ENCODE results near the gene SLC6A12.
"Not testable (repeated sequence)": the region's sequence is repeated elsewhere in the genome, so short reads cannot be mapped to it uniquely, and the experiment has no call there.

Gene SLC6A12

DNA sequence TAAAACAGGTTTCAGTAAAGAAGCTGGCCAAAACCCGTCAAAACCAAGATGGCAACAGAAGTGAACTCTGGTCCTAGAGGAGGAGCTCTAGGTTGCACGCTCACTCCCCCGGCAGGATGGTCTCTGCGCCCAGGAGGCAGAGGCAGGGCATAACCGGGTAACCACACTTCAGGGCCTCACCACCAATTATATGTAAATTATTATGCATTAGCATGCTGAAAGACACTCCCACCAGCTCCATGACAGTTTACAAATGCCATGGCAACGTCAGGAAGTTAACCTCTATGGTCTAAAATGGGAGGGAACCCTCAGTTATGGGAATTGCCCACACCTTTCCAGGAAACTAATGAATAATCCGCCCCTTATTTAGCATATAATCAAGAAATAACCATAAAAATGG lies 20.1 kb upstream of the SLC6A12 start:
- DNase-seq, result no peak

DNA sequence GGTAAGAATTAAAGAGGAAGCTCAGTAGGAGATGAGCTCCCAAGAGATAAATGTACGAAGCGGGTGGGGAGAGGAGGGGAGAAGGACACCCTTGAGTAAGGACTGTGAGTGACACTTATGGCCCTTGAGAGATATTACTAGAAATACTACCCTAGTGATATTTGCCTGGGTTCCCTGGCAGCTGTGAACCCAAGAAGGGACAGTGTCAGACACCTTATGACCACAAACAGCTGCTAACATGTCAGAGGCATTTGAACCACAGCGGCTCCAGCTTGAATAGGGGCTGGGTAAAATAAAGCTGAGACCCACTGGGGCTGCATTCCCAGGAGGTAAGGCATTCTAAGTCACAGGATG lies 19.6 kb upstream of the SLC6A12 start:
- no peak for DNase-seq

DNA sequence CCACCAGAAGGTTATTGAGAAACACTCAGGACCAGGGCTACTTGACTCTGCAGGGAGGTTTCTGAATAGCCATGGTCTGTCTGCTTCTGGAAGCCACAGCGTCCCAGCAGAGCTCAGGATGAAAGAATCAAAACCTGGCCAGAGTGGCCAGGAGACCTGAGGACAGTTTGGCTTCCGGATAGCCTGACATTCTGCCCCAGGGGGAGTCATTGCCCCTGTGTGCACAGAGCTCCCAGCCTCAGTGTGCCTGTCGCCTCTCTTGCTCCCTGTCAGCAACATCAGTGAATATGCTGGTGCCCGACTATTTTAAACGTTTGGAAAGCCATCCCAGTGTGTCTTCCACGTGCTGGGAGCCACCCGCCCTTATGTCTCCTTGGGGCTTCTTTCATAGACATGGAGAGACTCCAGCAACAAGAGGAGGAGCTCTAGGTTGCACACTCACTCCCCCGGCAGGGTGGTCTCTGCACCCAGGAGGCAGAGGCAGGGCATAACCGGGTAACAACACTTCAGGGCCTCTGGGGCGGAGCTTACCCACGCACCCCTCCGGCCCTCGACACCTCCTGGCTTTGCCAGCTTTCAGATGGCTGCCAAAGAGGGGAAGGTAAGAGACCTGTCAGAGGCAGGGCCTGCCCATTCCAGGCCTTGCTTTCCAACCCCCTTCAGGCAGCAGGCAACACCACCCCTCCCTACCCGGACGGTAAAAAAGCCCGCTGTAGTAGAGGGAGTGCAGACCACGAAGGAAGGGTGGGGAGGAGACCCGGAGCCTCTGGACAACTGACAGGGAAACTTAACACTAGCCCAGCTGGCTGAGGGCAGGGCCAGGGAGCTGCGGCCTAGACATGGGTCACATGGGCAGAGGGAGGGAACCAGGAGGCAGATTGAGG lies 19.0 kb upstream of the SLC6A12 start:
- DNase-seq, result no peak

DNA sequence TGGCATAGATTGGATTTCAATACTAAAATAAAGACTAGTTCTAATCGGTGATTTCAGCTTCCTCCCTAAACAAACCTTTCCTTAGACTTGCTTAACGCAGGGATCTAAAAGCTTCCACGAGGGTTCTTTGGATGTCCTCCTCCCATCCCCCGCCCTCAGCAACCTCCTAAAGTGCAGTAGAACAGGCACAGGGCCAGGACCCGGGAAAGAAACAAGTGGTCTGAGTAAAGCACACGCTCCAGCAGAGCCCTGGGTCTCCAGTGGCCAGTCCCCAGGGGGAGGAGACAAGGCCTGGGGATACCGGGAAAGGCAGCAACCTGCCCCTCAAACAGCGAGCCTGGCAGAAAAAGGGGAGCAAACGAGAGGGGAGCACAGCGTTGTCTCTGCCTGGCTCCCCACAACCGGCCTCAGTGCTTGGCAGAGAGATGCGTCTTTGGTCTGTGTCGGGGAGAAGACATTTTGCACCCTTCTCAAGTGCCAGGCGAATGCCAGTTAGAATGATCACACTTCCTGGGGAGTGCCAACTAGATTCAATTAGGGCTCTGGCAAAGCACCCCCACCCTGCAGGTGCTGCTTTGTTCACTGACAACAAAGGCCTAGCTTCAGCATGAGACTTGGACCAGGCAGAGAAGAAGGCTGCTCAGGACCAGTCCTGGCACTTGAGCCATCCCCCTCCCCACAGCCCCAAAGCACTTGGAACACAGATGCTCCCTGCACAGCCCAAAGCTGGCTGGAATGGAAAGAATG lies 17.1 kb upstream of the SLC6A12 start:
- no peak for DNase-seq

DNA sequence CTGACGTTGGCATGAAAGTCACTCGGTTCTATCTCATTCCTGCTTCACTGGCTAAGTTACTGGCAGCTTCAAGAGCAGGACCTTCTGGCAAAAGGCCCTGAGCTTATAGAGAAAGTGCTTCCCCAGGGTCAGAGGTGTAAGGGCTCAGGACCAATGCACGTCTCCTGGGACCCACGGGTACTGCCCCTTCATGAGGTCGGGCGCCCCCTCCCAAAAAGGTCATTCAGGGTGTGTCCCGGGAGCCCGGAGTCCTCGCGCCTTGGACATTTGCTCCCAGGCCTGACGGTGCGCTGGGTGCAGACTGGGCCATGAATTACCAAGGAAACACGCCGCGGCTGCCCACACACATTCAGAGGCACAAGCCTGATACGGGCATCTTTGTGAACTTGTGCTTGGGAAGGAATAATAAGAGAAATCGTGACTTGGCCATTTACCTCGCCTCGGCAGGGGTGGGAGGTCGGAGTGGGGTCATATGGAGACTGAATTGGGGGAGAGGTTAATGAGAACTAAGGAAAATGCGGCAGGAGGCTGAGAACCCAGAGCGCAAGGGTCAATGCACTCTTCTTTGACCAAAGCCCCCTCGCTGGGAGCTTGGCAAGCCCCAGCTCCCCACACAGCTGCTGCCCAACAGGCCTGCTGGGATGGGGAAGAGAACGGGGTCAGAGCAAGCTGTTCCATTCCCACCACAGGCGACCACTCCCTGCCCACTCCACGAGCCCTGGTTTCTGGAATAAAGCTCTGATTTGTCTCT lies 15.7 kb upstream of the SLC6A12 start:
- no peak for DNase-seq

DNA sequence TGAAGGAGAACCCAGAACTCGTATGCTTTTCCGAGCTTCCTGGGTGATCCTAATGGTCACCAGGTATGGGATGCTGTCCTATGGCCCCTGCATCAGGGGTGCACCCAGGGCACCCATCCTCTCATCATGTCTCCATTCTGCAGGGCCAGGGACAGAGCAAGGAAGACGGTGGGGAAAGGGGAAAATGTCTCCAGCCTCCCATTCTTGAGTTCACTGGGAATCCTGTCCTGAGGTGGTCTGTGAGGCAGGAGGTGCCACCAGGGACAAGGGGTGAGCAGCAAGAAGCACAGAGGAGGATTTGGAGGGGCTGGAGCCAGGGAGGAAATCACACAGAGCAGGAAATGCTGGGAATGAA lies 14.9 kb upstream of the SLC6A12 start:
- no peak for DNase-seq

DNA sequence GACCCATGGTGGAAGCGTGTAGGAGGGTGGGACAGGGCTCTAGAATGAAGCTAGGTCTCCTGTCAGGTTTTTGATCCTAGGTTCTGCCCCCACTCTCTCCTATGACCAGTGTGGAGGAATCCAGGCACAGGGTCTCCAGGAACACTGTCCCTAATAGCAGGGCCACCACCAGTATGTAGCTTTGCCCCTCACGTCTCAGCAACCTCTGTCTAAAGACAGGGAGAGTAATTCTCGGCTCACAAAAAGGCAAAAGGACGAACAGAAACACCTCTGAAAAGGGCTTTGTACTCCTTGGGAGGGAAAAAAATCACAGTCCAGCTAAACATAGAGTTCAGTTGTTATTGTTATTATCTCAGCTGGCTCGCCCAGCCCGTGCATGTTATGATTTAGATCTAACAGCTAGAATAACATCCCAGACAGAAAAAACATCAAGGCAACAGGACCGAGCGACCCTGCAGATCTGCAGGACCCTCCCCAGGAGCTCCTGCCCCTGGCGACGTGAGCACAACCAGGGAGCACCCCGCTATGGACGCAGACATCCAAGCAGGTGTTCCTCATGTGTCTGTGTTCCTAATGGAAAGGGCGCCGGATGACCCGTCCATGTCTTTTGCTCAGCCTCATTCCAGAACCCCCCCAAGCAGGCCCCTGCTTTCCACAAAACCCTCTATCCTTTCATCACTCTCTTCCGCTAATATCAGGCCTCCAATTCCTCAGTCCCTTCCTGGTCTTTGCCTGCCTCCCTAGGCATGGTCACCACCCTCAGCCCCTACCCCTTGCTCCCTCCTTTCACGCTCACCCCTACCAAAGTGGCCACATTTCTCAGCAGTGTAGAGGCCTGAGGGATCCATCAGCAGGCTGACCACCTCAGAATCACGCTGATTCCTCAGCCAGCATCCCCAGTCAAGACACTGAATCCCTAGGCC lies 14.2 kb upstream of the SLC6A12 start:
- DNase-seq, result no peak

DNA sequence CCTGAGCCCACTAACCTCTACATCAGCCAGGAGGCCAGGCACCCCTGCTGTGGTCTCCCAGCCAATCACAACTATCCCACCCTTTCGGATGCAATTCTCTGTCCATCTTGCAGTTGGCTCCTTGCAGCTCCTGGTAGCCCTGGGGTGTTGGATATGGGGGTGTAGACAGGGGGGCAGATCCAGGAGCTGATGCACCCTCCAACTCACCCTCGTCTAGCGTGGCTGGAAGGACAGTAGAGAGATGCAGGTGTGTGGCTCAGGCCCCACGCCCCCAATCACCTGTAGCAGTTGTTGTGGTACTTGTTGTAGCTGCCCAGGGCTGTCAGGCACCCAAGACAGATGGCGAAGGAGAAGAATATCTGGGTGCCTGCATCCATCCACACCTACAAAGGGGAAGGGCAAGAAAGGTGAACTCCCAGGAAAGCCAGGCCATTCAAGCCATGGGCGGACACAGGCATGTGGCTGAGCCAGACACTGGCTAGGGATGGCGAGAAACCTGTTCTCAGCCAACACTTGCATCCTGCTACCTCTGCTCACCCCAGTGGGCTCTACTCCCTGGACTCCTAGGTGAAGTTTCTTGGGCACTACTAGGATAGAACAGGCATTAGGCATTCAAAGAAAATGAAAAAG lies 13.4 kb upstream of the SLC6A12 start:
- no peak for DNase-seq

DNA sequence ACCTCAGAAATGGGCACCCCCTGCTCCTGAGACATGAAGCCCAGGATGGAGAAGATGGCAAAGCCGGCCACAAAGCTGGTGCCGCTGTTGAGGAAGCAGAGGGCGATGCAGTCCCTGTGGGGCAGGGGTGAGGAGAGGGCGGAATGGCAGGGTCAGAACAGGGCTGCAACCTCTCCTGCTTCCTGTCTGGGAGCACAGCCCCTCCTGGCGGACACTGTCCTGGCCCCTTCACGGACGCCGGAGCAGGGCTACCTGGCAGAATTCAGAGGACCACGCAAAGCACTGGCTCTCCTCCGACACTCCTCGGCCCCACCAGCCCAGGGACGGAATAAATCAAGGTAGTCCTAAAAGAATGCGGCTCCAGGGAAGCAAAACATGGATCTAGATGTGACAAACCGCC lies 12.4 kb upstream of the SLC6A12 start:
- no peak for DNase-seq

DNA sequence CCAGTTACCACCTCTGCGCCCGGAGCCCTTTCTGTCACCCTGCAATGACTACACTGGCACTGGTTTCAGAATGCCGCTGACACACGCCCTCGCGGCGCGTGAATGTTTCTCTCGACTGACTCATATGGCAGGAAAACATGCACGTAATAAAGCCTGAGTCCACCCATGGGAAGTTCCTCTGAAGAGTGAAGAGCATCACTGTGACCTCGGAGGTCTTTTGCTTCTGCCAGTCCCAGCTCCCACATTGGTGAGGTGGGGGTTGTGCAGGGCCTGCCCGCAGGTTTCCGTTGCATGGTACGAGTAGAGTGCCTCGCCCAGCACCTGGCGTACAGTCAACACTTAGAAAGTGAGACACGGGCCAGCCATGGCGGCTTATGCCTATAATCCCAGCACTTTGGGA lies 11.1 kb upstream of the SLC6A12 start:
- no peak for DNase-seq

DNA sequence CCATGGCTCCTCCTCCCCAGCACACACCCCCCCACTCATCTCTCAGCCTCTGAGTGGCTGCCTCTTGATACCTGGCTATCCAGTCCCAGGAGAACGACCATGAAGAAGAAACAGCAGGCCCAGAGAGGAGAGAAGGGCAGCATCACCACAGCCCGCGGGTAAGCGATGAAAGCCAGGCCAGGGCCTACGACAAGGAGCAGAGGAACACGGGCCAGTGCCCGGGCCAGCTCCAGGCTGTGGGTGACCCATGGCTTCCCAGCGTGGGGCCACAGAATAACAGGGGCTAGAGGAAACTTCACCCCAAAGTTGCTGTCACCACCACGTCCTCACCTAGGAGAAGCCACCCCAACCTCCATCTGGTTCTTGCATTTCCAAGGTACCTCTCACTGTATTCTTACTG lies 10.4 kb upstream of the SLC6A12 start:
- DNase-seq, result no peak

DNA sequence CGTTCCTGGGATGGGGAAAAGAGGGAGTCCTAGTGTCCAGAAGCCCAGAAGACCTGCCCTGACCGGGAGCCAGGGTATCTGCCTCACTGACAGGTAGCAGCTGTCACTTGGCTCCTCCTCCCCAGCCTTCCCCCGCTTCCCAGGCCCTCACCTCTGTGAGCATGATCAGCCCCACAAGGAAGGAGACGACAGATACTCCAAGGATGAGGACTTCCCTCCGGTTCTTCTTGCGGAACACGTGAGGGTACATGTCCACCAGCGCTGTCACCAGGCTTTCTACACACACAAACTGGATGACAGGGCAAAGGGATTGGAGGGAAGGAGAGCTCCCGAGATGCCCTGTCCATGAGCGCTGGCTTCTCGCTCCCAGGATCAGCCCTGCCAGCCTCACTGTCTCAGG lies 9.9 kb upstream of the SLC6A12 start:
- DNase-seq, result no peak

DNA sequence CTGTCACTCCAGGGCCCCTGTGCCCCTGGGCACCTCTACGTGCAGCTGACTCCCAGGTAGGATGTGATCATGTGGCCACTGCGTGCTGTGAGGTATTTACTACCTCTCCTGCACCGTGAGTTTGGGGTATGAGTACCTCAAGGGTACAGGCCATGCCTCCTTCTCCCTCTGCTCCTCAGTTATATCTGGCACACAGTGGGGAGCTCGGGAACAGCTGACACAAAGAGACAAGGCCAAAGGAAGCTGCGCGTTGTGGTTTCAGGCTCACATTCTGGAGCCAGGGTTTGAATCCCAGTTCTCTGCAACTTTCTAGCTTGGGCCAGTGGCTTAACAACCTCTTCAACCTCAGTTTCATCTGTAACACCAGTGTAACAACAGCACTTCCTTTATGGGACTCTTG lies 7.8 kb upstream of the SLC6A12 start:
- no peak for DNase-seq

DNA sequence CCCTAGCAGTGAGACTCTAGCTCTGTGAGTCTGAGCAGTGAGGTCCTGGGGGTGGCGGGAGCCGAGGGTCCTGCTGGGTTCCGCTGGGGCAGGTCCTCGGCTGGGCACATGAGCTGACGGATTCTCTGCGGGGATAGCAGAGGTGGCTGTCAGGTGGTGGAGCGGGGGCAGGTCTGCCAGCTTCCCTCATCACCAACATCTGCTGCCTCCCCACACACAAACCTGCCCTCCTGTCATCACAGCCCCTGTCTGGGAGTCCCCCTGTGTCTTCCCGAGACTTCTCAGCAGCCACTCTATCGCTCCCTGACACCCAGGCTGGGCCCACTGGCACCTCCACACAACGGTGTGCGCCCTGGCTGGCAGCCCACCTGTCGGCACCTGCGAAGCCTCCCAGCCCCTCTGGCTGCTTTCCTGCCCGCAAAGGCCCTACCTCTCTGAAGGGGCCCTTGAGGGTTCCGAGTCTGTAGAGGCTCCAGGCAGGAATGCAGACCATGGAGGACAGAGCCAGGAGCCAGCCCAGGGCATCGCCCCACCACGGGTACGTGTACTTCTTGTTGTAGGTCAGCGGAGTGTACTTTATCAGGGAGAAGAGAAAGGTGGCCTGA lies 7.1 kb upstream of the SLC6A12 start:
- DNase-seq, result no peak

DNA sequence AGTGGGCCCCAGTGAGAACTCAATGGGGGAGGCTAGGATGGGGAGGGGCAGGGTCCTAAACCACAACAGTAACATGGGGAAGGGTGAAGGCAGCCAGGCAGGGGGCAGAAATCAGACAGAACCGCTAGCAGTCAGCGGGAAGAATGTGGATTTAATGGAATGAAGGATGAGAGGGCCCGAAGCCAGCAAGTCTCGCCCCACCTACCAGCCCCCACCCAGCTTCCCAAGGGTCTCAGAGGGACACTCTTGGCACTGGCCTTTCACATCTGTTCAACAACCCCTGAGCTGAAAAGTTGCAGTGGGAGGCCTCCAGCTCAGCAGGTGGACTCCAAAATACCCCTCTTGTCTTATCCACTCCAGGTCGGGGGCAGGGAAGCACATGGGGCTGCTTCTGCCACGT lies 6.5 kb upstream of the SLC6A12 start:
- no peak for DNase-seq

DNA sequence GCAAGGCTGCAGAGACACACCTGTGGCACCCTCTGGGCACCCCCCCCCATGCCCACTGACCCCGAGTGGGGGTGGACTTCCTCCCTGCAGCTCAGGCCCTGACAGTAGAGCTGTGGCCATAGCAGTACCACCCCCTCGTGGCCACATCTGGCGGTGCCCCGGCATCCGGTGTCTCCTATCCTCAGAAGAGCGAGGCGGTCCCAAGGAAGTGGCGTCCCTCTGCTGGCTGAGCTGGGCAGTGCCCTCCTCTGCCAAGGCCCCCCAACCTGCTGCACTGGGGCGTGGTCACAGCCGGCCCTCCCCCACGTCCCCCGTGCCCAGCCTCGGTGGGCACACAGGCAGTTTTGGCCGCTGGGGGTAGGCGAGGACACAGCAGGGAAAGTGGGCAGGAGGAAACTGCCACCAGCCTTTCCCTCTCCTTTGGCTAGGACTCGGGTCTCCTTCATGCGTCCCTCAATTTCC lies 6.0 kb upstream of the SLC6A12 start:
- peak; percentile 65 to 66 for DNase-seq

DNA sequence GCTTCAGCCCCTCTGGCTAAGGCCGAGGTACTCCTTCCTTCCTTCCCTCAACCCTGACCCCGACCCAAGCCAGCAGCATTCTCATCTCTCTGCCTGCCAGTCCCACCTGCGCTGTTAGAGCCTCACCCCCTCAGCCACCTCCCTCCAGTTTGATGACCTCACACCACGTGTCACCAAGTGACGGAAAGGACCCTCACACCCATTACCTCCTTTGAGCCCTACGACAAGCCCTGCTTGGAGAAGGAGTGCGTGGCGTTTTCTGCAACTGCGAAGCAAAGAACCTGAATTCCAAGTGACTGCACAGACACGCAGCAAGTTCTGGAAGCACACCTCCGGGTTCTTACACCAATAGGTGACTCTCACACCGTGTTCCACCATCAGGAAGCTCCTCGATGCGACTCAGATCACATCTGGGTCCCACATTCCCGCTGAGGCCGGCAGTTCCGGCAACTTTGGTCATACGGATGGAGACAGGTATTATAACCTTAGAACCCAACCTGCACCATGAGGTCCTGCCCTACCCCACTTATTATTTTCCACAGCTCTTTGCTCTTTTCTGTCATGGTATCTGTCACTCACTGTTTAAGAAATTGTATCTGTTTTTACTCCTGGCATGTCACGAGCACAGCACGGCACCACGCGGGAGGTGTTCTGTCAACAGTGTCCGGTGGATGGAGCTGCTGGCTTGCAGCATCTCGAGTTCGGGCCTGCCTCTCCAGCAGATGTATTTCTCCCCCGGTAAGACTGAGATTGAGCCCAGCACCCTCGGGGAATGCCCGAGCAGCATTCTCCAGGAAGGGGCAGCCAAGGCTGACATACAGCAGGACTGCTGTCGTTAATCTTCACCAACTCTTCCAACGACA lies 5.0 kb upstream of the SLC6A12 start:
- no peak for DNase-seq

DNA sequence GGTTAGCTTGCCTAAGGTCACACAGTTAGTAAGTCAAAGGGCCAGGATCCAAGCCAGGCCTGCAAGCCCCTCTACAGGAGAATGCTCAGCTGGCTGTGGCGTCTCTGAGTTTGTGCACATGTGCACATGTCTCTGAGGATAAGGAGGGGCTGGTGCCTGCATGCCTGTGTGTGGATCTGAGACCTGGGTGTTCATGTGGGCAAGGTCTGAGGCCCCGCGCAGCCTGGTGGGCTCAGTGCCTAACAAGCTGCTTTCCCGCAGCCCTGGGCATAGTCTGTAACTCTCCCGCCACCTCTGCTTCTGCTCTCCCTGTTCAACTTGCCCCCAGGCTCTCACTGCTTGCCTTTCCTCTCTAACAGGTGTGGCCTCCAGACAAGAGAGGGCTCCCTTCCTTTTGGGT lies 4.3 kb upstream of the SLC6A12 start:
- DNase-seq, result no peak

DNA sequence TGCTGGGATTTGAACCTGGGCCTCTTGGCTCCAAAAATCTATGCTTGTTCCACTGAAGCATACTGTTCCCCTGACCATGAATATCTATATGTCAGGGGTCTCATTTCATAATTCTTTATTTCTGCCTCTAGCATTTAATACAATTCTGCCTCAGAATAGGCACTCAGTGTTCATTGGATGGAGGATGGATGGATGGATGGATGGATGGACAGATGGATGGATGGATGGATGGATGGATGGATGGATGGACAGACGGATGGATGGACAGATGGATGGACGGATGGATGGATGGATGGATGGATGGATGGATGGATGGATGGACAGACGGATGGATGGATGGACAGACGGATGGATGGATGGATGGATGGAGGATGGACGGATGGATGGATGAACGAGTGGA lies 3.1 kb upstream of the SLC6A12 start:
- DNase-seq, result not testable (repeated sequence)

DNA sequence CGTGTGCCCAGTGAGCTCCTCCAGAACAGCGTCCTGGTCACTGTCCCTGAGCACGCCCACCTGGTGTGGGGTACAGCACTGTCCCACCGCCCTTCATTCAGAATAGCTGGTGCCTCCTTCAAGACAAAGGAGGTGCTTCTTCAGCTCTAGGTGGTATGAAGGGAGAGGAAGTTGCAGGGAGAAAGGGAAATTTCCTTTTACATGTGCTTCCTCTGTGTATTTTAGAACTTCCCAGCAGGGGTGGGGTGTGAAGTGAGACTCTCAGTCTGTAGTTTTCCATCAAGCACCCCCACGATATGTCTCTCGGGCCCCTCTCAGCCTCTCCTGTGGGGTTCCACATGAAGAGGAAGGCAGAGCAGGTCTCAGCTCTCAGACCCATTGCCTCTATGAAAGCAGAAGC lies 1.2 kb upstream of the SLC6A12 start:
- no peak for DNase-seq

DNA sequence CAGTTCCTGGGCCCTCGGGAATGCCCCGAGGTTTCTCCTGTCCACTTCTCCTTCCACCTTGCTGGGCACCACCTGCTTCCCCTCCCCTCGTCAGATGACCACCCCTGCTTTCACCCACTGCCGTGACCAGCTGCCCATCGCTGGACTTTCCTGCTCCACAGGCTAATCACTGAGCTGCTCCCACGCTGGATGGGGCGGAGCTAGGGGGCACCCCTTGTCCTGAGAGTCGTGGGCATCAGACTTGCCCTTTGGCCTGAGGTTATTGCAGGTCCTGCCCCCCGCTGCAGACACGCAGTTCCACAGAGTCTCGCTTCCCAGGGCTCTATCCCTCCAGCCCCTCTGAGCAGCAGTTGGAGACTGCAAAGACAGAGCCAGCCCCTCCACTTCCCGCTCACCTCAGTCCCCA lies 427 bp downstream of the SLC6A12 start:
- DNase-seq, result no peak

Measured in stimulated activated CD4-positive, alpha-beta T cell treated with anti-CD3 and anti-CD28 coated beads, Interleukin-2, amount 100 ng/mL, for 48 hours (primary cell).